Cardiac muscle cell (in vitro differentiated cells and primary cell): ENCODE results near the gene FOXN3. TPM values are rescaled to one million over a fixed set of nuclear protein-coding genes. Genes with fewer than 3 reads are reported as not detected.

Source experiments
- DNase-seq, 2 donors: peaks; one replicate each; pipeline versions ENCODE4 v3.0.0 to v3.0.0-alpha.2; 2010 to 2017; ENCODE audit warnings: low read depth in 1 of 2, low spot score in 1 of 2
- H3K27ac ChIP-seq: fragments of 200-600 bp; sonication (generic); 2 replicates; pipeline ENCODE4 v1.5.1; 2016
- H3K27me3 ChIP-seq: fragments of 200-600 bp; sonication (generic); 2 replicates; pipeline ENCODE4 v1.6.0; 2016; ENCODE audit warnings: control low read depth
- H3K36me3 ChIP-seq: fragments of 200-600 bp; sonication (generic); 2 replicates; pipeline ENCODE4 v1.5.1; 2016; ENCODE audit warnings: control low read depth
- H3K4me1 ChIP-seq: fragments of 200-600 bp; sonication (generic); 2 replicates; pipeline ENCODE4 v1.8.1; 2017; ENCODE audit warnings: low read depth, mild to moderate bottlenecking, mixed run types
- H3K4me3 ChIP-seq: fragments of 200-600 bp; sonication (generic); 2 replicates; pipeline ENCODE4 v1.5.1; 2016; ENCODE audit warnings: mild to moderate bottlenecking
- H3K9me3 ChIP-seq: fragments of 200-600 bp; sonication (generic); 2 replicates; pipeline ENCODE4 v1.5.1; 2017; ENCODE audit warnings: low read depth, mild to moderate bottlenecking, control low read depth
- CTCF ChIP-seq: IDR thresholded peaks from 2 replicates; pipeline ENCODE4 v1.5.1; 2012; ENCODE audit warnings: low read depth, mild to moderate bottlenecking, low read length
- polyA plus RNA-seq: library from polyadenylated mRNA; unstranded; fragments of >200 nt; fragmentation: Nextera tagmentation; extraction: Ambion mirVana; gene quantifications from 2 replicates; pipeline ENCODE4 v1.2.1, GENCODE V29; 2016
- total RNA-seq: library from RNA; depleted of rRNA; stranded (reverse); fragments of >200 nt; gene quantifications from 2 replicates; pipeline ENCODE4 v1.2.3, GENCODE V29; 2016

FOXN3 gene
- total and polyA plus RNA-seq, 2 experiments from 2014 or later: 43.8 to 74.8 TPM

- no peak for TF ChIP-seq CTCF
Measured at GRCh38 chr14:89198544-89199329, 218.3 kb downstream of the FOXN3 start.

GRCh38 chr14:89197623-89198022 is 219.4 kb downstream of the FOXN3 start:
- no peaks in the 10 kb centered on the region for H3K9me3 ChIP-seq

More at GRCh38 chr14:89198544-89199329, 218.3 kb downstream of the FOXN3 start:
- DNase-seq: peak in 1 of 2 donors; percentile 77
- H3K27me3 ChIP-seq: no peaks in the 10 kb centered on the region
- no peaks in the 10 kb centered on the region for H3K9me3 ChIP-seq
- H3K27ac ChIP-seq: no peak overlapping the region
- H3K4me3 ChIP-seq: no peak overlapping the region
- no peaks in the 10 kb centered on the region for H3K36me3 ChIP-seq
- H3K4me1 ChIP-seq: peaks cover 5% of the 10 kb centered on the region

GRCh38 chr14:89196545-89196944 is 220.5 kb downstream of the FOXN3 start:
- Histone ChIP-seq H3K9me3 (no peaks in the 10 kb centered on the region), H3K36me3 (no peaks in the 10 kb centered on the region), H3K27ac (no peak overlapping the region), H3K27me3 (no peaks in the 10 kb centered on the region), H3K4me1 (peaks cover 5% of the 10 kb centered on the region), H3K4me3 (no peak overlapping the region)
- TF ChIP-seq CTCF: no peak
- DNase-seq: no peak

More at GRCh38 chr14:89197623-89198022, 219.4 kb downstream of the FOXN3 start:
- H3K4me3 ChIP-seq: no peak overlapping the region
- no peak overlapping the region for H3K27ac ChIP-seq
- no peaks in the 10 kb centered on the region for H3K27me3 ChIP-seq
- H3K36me3 ChIP-seq: no peaks in the 10 kb centered on the region
- DNase-seq: no peak
- no peak for TF ChIP-seq CTCF
- H3K4me1 ChIP-seq: peaks cover 5% of the 10 kb centered on the region

GRCh38 chr14:89194376-89194775 is 222.7 kb downstream of the FOXN3 start:
- H3K27me3 ChIP-seq: no peaks in the 10 kb centered on the region
- peak in 1 of 2 donors; percentile 14 for DNase-seq
- no peaks in the 10 kb centered on the region for H3K36me3 ChIP-seq
- no peak overlapping the region for H3K4me3 ChIP-seq
- H3K4me1 ChIP-seq: peaks cover 5% of the 10 kb centered on the region
- H3K9me3 ChIP-seq: no peaks in the 10 kb centered on the region
- H3K27ac ChIP-seq: no peak overlapping the region
- no peak for TF ChIP-seq CTCF

GRCh38 chr14:89190765-89191513 is 226.1 kb downstream of the FOXN3 start:
- no peak for TF ChIP-seq CTCF
- Histone ChIP-seq H3K4me3 (no peak overlapping the region), H3K27ac (no peak overlapping the region), H3K4me1 (peaks cover 24% of the 10 kb centered on the region), H3K9me3 (no peaks in the 10 kb centered on the region), H3K36me3 (no peaks in the 10 kb centered on the region), H3K27me3 (no peaks in the 10 kb centered on the region)
- DNase-seq: no peak
